ENCODE measurements around the gene ZDHHC24. TPM values are rescaled to one million over a fixed set of nuclear protein-coding genes. Genes with fewer than 3 reads are reported as not detected.

Gene ZDHHC24
- total RNA-seq, 4 donors from 2014 or later: 9.9 to 18.0 (median 14.7) TPM

- no peak for DNase-seq (ENCODE audit: low spot score in 2 of 2)
- WGBS, 2 donors: 76 to 80% methylated on average over 7 of the region's 7 CpGs
- H3K4me3 ChIP-seq (ENCODE audit: low read depth, poor library complexity, severe bottlenecking): no peak overlapping the region
- TF ChIP-seq POLR2A (IDR thresholded peaks at IDR 0.05) (no peak), CTCF (IDR thresholded peaks at IDR 0.05) (no peak)
- intact Hi-C loops (cut with DNase I; ENCODE audit: low total_unique reads): no loop called here
Measured at GRCh38 chr11:66509131-66509561, 36.7 kb downstream of the ZDHHC24 start.

GRCh38 chr11:66505276-66505816, 40.5 kb downstream of the ZDHHC24 start:
- H3K4me3 ChIP-seq (ENCODE audit: low read depth, poor library complexity, severe bottlenecking): no peak overlapping the region
- TF ChIP-seq POLR2A (IDR thresholded peaks at IDR 0.05): no peak
- WGBS, 2 donors: 93 to 97% methylated on average over 1 of the region's 1 CpG
- DNase-seq (ENCODE audit: low spot score in 2 of 2): no peak
- intact Hi-C loops (cut with DNase I; ENCODE audit: low total_unique reads): no loop called here

DNA sequence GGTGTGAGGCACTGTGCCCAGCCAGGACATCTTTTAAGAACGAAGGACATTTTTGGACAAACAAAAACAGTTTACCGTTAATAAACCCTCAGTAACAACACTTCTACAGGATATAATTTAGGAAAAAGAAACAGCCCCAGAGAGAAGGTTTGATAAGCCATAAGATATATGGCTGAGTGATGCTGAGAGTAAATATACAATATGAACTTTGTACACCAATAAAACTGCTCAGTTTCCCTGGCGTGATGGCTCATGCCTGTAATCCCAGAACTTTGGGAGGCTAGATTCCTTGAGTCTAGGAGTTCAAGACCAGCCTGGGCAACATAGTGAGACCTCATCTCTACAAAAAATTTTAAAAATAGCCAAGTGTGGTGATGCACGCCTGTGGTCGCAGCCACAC, 47.3 kb downstream of the ZDHHC24 start:
- 94 to 95% methylated on average over 5 of the region's 5 CpGs for WGBS, 2 donors
- DNase-seq (ENCODE audit: low spot score in 2 of 2): no peak
- intact Hi-C loops (cut with DNase I; ENCODE audit: low total_unique reads): no loop called here
- H3K4me3 ChIP-seq (ENCODE audit: low read depth, poor library complexity, severe bottlenecking): no peak overlapping the region
- no peak for TF ChIP-seq CTCF (IDR thresholded peaks at IDR 0.05)
- TF ChIP-seq POLR2A (IDR thresholded peaks at IDR 0.05): no peak

- no peak for DNase-seq (ENCODE audit: low spot score in 2 of 2)
- H3K4me3 ChIP-seq (ENCODE audit: low read depth, poor library complexity, severe bottlenecking): no peak overlapping the region
- no peak for TF ChIP-seq POLR2A (IDR thresholded peaks at IDR 0.05)
- no peak for TF ChIP-seq CTCF (IDR thresholded peaks at IDR 0.05)
- WGBS, 2 donors: 92 to 97% methylated on average over 10 to 13 of the region's 16 CpGs
- intact Hi-C loops (cut with DNase I; ENCODE audit: low total_unique reads): no loop called here
Measured at GRCh38 chr11:66497206-66497605, 48.6 kb downstream of the ZDHHC24 start.

GRCh38 chr11:66495401-66495854, 50.4 kb downstream of the ZDHHC24 start:
- TF ChIP-seq POLR2A (IDR thresholded peaks at IDR 0.05) (no peak), CTCF (IDR thresholded peaks at IDR 0.05) (no peak)
- WGBS, 2 donors: 94 to 96% methylated on average over 17 of the region's 17 CpGs
- no peak overlapping the region for H3K4me3 ChIP-seq (ENCODE audit: low read depth, poor library complexity, severe bottlenecking)
- intact Hi-C loops (cut with DNase I; ENCODE audit: low total_unique reads): no loop called here
- no peak for DNase-seq (ENCODE audit: low spot score in 2 of 2)

DNA sequence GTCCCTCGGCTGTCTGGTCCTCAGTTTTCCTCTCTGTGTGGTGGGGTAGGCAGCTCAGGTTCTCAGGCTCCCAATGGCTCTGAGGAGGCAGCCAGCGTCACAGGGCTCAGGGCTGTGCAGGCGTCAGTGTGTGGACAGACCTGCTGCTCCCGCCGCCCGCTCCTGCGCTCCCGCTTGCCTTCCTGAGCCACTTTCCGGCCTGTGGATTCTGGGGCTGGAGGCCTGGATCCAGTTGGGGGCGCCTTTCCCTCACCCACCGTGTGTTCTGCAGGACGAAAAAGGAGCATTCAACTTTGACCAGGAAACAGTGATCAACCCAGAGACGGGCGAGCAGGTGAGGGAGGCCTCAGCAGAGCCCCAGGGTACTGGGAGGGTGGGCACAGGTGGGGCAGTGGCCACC, 50.9 kb downstream of the ZDHHC24 start:
- intact Hi-C loops (cut with DNase I; ENCODE audit: low total_unique reads): no loop called here
- WGBS, 2 donors: 93 to 94% methylated on average over 14 of the region's 14 CpGs
- H3K4me3 ChIP-seq (ENCODE audit: low read depth, poor library complexity, severe bottlenecking): no peak overlapping the region
- no peak for DNase-seq (ENCODE audit: low spot score in 2 of 2)
- TF ChIP-seq POLR2A (IDR thresholded peaks at IDR 0.05): no peak
- no peak for TF ChIP-seq CTCF (IDR thresholded peaks at IDR 0.05)

Data from lower leg skin (tissue), 4 donors.